GM21515 (cell line): ENCODE data around the gene ATG16L2.
"Not testable (repeated sequence)": the region's sequence is repeated elsewhere in the genome, so short reads cannot be mapped to it uniquely, and the experiment has no call there.

Experiments
- ATAC-seq: cut with Tn5 transposase; IDR thresholded peaks from one replicate; pipeline ENCODE4 v1.9.1; 2021; ENCODE audit not compliant: unreplicated experiment

Gene ATG16L2

DNA sequence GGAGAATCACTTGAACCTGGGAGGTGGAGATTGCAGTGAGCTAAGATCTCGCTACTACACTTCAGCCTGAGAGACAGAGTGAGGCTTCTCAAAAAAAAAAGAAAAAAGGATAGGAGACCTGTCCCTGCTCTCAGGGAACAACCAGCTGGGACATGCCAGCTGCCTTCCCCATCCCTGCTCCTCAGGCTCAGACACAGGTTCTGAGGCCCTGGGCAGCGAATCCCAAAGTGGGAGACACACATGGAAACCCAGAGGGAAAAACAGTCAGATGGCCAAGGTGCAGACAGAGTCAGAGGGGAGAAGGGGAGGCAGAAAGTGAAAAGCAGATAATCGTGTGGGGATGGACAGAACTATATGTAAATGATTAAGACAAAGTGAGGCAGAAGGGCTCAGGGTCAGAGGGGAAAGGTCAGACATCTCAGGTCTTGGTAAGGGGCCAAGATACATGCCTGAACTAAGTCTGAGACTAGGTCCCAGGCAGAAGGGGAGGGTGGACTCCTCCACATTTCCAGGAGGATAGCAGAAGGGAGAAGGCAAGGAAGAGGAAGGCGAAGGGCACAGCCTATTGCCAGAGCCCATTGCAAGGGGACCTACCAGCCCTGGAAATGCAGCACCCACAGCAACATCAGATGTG, 34.6 kb upstream of the ATG16L2 start:
- no peak for ATAC-seq

DNA sequence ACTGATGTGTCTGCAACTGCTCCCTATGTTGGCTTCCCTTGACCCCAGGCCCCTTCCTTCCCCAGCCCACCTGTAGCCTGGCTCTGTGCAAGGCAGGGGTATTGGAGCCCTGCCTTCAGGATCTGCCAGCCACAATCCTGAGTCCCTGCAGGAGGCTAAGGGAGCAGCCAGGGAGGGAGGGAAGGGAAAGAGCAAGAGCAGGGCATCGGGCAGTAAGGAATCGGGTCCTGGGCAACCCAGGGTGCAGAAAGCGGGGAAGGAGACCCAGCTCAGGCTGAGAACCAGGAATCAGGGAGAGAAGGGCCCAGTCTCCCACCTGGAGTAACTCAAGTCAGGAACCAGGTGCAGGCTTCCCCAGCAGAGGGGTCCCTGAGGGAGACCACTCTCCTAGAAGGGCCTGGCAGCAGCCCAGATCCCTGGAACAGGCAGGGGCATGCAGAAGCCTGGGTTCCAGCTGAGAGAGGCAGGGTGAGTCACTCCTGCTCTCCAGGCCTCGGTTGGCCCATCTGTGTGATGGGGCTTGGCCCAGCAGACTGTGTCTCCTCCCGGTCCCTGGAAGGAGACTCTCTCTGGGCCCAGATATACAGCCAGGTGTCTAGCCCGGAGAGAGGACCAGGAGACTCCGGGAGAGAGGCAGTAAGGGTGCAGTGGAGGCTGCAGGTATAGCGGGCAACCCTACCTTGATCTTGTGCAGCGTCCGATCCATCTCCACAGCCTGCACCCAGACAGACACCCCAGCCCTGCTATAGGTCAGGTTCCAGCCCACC, 33.7 kb upstream of the ATG16L2 start:
- no peak for ATAC-seq

DNA sequence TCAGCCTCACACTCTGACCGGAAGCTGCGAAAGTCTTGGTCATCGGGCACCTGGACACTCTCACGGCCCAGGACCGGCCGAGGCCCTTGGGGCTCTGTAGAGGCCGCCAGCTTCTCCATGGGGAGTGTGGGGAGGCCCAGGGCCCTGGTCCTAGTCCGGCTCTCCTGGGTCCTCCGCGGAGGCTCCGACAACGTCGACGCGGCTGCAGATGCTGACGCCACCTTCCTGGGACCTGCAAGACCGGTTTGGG, 33.2 kb upstream of the ATG16L2 start:
- ATAC-seq, result no peak

DNA sequence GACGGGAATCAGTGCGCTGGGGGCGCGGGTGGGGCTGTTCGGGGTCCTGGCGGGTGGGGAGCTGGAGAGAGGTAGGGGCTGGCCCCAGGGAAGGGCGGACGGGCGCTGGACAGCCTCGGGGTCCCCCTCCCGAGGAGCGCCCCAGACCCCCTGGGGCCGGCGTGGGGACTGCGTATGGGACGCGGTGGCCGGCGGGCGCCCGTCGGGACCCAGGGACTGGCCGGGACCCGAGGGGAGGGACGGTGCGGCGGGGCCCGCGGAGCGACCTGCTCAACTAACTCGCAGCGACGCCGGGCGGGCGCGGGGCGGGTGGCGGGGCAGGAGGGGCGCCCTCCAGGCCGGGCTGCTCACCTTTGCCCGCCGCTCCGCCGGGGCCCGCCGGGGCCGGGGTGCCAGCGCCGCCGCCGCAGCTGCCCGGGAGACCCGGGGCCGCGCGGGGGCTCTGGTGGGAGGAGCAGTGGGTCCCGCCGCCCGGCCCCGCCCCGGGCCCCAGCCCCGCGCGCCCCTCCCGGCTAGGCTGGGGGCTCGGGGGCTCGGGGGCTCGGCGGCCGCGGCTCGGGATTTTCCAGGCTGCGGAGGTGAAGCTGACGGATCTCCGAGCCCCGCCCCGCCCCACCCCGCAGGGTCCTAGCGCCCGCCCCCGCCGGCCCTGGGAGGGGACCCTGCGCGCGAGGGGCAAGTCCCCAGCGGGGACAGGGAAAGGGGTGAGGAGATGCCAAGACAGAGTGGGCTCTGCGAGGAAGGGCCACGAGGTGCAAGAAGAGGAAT, 32.7 kb upstream of the ATG16L2 start:
- no peak for ATAC-seq

DNA sequence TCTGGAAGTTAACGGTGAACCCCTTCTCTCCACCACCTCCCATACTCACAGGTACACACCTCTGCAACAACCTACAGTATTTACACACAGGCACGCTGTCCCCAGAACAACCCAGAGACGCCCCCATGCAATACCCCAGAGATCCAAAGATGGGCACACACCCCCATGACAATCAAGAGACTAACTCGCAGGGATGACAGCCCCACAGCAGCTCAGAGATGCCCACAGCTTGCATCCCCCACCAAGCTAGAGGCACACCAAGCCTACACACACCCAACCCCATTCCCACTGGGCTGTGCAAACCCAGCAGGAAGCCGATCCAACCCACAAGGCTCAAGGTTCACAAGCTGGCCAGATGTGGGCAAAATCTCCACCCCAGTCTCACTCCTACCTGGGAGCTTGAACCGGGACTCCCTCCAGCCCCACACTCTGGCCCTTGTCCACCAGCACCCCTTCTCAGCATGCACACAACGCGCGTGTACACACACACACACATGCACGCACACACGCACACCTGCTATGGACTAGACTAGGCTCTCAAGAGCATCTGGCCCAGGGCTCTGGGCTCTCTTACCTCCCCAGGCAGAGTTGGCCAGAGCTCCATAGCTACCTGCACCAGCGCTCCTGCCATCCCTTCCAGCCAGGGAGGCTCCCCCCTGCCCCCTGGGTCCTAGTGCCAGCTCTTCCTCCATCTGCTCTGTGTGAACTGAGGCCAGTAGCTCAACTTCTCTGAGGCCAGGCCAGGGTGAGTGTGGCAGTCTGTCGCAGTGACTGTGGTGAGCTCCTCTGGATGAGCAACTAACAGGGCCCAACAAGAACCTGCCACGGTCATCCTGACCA, 31.9 kb upstream of the ATG16L2 start:
- no peak for ATAC-seq

DNA sequence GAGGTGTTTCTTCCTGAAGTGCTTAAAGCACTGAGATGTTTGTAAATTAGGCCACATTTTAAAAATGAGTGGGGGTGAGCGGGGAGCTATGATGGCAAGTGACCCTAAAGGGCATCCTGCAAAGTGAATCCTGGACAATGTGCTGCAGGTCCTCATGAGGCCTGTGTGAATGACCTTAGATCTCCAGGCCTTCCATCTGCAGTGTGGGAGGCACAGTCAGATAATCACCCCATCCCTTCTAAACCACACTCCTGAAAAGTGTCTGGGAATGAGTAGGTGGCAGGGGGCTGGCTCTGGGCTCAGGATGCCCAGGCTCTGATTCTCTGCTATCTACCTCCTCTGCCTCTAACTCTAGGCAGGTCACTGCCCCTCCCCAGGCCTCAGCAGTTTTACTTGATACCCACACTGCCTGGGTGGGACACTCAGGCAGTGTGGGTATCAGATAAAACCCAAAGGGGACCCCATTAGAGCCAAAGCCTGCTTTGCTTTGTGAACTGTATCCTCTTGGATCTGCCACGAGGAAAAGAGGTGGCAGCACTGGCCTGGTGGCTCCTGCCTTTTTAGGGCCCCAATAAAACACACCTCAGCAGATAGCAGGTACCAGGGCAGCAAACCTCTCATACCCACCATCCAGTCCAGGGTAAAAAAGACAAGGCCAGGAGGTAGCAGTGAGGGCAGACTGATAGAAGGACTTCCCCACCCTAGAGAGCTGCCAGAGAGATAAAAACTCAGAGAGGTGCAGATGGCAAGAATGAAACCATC, 30.9 kb upstream of the ATG16L2 start:
- ATAC-seq, result no peak

DNA sequence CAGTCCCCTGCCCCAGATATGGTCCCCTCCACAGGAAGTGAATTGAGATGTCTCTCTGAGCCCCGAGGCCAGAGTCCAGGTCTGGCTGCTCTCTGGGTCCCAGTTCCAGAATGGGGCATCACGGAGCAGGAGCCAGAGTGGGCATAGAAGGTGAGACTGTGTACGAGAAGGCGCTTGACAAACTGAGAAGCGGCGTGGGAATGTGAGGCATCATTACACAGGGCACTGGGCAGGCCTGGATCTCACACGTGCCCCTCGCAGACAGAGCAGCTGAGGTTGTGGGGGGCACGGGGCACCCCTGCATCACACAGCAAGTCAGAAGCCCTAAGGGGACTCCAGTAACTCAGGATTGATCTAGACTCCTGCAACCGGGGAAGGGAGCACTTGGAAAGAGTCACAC, 29.5 kb upstream of the ATG16L2 start:
- ATAC-seq, result no peak

DNA sequence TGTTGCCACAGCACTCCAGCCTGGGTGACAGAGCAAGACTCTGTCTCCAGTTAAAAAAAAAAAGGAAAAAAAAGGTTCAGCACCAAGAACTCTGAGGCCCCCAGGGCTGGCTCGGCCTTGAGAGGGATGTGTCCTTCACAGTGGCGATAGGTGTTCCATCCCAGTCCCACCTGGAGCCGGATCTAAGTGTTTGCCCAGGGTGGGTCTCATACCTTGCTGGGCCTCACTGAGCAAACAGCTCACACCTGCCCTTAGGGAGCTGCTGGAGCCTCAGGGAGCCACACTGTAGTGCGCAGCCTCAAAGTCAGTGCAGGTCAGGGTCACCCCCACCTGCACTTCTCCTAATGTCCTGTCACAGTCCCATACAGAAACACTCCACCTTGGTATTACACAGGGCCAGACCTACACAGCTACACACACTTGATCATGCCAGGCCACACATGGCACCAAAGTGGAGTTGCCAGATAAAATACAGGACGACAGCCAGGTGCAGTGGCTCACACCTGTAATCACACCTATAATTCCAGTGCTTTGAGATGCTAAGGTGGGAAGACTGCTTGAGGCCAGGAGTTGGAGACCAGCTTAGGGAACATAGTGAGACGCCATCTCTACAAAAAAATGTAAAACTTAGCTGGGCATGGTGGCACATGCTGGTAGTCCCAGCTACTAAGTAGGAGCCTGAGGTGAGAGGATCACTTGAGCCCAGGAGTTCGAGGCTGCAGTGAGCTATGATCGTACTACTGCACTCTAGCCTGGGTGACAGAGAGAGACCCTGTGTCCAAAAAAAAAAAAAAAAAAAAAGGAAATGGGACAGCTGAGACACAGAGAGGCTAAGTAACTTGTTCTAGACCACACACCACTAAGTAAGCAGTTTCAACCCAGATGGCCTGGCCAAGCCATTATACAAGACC, 27.7 kb upstream of the ATG16L2 start:
- ATAC-seq, result no peak

DNA sequence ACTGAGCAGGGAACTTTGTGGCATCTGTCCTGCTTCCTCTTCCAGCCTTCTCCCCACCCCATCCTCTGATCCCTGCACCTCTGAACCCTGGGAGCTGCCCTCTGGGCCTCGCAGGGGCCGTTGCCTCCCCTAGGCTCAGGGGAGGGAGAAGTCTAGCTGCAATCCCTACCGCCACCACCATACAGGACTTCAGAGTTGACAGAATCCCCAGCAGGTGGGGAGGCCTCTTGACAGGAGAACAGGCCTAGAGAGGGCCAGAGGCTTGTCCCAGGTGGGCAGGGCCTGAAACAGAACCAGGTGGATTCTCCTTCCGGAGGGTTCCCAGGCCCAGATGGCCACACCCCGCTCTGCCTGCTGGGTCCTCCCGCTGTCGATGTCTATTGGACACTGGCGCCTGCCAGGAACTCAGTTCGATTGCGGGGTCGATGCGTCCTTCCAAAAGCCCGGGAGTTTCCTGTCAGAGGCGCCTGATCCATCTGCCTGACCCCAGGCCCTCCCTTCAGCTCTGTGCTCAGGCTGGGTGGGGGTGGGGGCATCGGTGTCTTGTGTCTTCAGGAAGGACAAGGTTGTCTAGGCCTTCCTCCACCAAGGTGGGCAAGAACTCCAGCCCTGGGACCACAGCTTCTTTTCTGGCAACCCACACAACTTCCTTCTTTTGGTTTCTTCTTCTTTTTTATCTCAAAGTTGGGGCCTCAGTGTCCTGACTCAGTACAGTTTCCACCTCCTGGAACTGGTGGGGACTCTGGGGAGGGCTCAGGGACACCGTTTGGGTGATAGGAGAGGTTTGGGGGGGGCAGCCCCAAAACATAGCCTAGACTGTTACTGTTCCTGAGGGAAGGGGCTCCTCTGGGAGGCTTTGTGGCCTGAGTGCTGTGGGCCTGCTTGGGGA, 26.8 kb upstream of the ATG16L2 start:
- peak; percentile 53 for ATAC-seq

DNA sequence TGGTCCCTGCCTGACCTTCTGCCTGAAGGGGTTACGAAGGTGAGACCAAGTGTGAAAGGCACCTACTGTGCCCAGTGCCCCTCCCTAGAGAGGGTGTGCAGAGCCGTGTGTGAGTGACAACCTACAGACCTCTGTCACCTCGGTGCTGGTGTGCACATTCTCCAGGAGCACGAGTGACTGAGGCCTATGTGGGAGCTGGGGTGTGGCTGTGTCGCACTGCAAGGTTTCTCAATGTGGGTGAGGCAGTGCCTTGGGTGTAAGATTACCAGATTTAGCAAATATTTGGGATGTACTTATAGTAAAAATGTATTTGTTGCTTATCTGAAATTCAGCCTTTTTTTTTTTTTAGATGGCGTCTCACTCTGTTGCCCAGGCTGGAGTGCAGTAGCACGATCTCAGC, 26.0 kb upstream of the ATG16L2 start:
- ATAC-seq, result no peak

DNA sequence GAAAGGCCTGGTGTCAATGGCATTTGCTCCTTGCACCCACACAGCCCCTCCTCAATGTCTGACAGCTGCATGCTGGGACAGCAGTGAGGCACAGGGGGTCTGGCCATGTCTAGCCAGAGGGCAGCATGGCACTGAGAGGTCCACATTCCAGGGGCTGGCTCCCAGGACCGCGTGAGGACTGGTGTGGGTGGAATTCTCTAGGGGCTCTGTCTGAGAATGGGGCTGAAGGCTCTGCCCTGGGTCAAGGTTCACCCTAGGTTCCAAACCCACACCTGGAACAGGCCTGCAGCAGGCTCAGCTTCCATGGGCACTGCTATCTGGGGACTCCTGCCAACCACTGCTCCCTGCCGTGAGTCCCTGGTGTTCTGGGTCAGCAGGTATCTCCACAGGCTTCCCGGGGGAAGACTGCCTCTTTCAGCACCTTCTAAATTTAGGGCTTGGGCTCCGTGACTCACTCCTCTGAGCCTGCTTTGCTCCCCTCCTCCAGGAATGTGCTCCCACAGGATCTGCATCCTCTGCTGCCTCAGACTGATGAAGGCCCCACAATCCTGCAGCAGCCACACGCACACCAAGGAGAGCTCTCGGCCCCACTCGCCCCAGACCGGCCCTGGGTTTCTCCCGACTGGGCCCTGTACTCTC, 24.6 kb upstream of the ATG16L2 start:
- no peak for ATAC-seq

DNA sequence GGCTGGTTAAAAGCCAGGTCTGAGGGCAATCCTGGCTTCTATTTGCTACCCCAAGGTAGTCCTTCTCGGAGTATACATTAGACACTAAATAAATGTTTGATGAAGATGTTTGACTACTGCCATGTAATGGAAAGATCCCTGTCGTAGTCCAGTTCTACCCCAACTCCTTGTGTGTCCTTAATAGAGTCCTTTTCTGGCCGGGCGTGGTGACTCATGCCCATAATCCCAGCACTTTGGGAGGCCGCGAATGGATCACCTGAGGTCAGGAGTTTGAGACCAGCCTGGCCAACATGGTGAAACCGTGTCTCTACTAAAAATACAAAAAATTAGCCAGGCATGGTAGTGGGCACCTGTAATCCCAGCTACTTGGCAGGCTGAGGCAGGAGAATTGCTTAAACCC, 23.0 kb upstream of the ATG16L2 start:
- ATAC-seq, result not testable (repeated sequence)

DNA sequence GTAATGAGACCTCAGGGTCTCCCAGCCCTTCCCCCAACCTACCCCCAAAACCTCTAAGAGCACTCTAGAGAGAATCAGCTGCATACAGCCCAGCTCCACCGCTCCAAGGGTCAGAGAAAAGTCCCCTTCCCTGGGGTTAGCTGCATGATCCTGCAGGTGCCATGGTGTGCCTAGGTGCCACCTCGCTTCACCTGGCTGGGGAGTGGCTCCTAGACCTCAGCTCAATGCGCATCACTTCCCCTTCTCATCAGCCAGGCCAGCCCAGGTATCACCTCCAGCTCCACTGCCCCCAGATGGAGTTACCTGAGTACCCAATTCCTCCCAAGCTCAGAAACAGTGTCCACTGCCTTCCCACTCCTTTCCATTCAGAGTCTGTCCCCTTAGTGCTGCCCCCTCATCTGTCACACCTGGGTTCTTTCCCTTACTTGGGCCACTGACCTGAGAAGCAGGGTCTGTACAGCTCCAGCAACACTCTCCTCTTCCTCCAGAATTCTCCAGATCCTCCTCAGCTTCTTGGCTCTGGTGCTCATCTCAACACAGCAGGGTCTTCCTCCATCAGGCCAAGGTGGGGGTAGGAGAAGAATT, 21.7 kb upstream of the ATG16L2 start:
- no peak for ATAC-seq

DNA sequence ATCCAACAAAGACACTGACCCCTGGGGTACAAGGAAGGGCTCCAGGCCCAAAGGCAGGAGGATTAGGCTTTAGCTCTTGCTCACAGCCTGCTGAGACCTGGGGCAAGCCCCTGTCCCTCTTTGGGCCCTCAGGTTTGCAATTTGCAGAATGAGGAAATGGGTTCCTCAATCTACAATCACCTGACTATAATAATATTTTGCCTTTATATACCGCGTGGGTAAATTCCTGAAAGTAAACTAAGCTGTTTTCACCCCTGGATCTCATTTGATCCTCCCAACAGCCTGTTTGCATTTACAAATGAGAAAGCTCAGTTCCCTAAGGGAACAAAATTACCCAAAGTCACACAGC, 21.2 kb upstream of the ATG16L2 start:
- no peak for ATAC-seq

DNA sequence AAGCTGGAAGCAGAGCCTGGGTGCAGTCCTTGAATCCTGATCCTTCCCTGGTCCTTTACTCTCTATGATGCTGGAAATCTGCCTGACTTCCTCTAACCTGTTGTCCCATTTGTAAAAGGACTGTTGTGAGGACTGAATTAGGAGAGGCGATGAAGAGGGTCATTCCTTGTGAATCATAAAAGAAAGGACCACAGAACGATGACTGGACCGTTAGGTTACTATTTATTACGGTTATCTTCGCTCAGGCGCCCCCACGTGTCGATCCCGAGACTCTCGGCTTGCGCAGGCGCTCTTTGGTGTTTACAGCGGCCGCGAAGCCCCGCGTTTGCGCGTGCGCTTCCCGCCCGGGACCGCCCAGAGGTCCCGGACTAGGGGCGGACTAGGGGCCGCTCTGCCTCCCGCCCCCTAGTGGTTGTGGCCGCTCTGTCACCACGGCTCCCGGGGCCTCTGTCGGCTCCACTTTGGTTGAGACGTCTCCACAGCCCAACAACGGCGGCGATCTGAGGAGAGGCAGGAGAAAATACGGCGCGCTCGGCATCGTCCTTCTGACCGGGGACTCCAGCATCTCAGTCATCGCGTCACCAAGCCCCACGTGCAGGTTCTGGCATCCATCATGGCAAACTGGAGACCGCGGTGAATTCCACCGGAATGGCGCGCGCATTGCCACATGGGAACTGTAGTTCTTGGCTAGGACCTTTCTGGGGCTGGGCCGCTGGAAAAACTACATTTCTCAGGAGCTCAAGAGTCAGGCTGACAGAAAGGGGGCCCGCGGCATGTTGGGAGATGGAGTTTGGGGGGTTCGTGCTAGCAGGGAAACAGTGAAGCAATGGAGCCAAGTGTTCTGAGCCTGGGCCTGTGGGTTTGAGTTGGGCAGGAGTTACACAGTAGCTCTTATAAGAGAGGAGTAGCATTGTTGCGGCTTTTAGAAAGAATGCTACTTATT, 20.5 kb upstream of the ATG16L2 start, which contains the start of gene STARD10:
Gene STARD10, minus strand, starts transcription at position 623 of the 943 bp plus-strand sequence. CDS start 12,866 bp downstream, outside the sequence.
- peak; percentile 78 for ATAC-seq

DNA sequence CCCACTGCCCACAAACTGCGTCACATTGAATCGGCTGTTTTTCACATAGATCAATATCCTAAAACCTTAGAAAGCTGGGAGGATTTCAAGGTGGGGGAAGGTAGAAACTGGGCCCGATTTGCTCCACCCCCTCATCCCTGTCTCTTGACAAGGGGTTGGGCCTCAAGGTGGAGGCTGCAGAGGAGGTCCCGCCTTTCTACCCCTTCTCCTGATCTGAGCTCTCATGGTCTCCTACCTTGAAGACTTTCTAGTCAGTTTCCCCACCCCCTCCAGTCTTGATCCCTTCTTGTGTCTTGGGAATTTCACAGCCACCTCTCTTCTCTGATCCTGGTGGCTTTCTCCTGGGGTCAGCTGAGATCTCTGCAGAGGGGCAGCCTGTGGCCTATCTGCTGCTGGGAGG, 15.8 kb upstream of the ATG16L2 start:
- no peak for ATAC-seq

DNA sequence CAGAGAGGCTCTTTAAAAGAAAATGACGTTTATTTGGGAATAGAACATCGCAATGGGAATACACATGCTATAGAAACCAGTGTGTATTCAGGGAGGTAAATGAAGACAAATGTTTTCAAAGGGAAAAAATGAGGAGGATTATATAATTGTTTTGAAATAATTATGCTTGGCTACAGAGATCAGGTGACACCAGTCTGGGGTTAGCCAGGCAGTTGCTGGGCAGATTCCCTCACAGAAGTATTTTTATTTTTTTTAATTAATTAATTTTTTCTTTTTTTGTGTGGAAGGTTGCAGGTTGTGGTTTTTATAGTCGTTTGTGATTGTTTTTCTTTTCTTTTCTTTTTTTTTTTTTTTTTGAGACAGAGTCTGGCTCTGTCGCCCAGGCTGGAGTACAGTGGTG, 14.8 kb upstream of the ATG16L2 start:
- no peak for ATAC-seq
